HepG2 (cell line): ENCODE results near the gene KAZALD1. TPM values are rescaled to one million over a fixed set of nuclear protein-coding genes. Genes with fewer than 3 reads are reported as not detected.

Source experiments
- ATF6 ChIP-seq: sonication (generic); formaldehyde crosslinking; conservative IDR thresholded peaks from 2 replicates; pipeline ENCODE4 v1.4.0; 2020; ENCODE audit warnings: missing genetic modification reagents
- ATRX ChIP-seq: sonication (generic); formaldehyde crosslinking; IDR thresholded peaks from 2 replicates; pipeline ENCODE4 v1.4.0; 2020; ENCODE audit warnings: missing genetic modification reagents, borderline replicate concordance
- BHLHE40 ChIP-seq: IDR thresholded peaks from 2 replicates; pipeline ENCODE4 v1.6.1; 2011; ENCODE audit warnings: low read length, improper control_type of control experiment
- GPBP1L1 ChIP-seq: sonication (generic); formaldehyde crosslinking; IDR thresholded peaks from 2 replicates; pipeline ENCODE4 v1.5.0; 2020; ENCODE audit warnings: mild to moderate bottlenecking, missing genetic modification reagents
- GZF1 ChIP-seq: sonication (generic); formaldehyde crosslinking; IDR thresholded peaks from 2 replicates; pipeline ENCODE4 v1.5.1; 2020; ENCODE audit warnings: mild to moderate bottlenecking, missing genetic modification reagents
- HNRNPL ChIP-seq: fragments of 200-400 bp; formaldehyde crosslinking; IDR thresholded peaks from 2 replicates; pipeline ENCODE4 v1.6.1; 2017; ENCODE audit warnings: mild to moderate bottlenecking, low read depth, low read length
- ISL2 ChIP-seq: sonication (generic); formaldehyde crosslinking; IDR thresholded peaks from 2 replicates; pipeline ENCODE4 v1.5.0; 2020; ENCODE audit warnings: missing genetic modification reagents
- MXD4 ChIP-seq: IDR thresholded peaks from 2 replicates; pipeline ENCODE4 v1.6.1; 2016; ENCODE audit warnings: mild to moderate bottlenecking, missing biosample characterization, missing genetic modification reagents
- PCBP2 ChIP-seq: fragments of 200-400 bp; formaldehyde crosslinking; optimal IDR thresholded peaks from 2 replicates; pipeline ENCODE3; 2018; ENCODE audit warnings: low read length, low read depth; ENCODE audit not compliant: poor library complexity, severe bottlenecking
- RFXAP ChIP-seq: sonication (generic); formaldehyde crosslinking; IDR thresholded peaks from 2 replicates; pipeline ENCODE4 v1.4.0; 2020; ENCODE audit warnings: missing genetic modification reagents, borderline replicate concordance
- STAT6 ChIP-seq: sonication (generic); formaldehyde crosslinking; IDR thresholded peaks from 2 replicates; pipeline ENCODE4 v1.4.0; 2020; ENCODE audit warnings: missing genetic modification reagents, mild to moderate bottlenecking, borderline replicate concordance
- TAF1 ChIP-seq: sonication (generic); formaldehyde crosslinking; IDR thresholded peaks from 2 replicates; pipeline ENCODE4 v1.4.0; 2020; ENCODE audit warnings: missing genetic modification reagents
- ZBTB8A ChIP-seq: sonication (generic); formaldehyde crosslinking; IDR thresholded peaks from 2 replicates; pipeline ENCODE4 v1.4.0; 2020; ENCODE audit warnings: mild to moderate bottlenecking, low read depth, missing genetic modification reagents, borderline replicate concordance
- ZC3H13 ChIP-seq: sonication (generic); formaldehyde crosslinking; IDR thresholded peaks from 2 replicates; pipeline ENCODE4 v1.8.1; 2023; ENCODE audit warnings: mild to moderate bottlenecking, missing genetic modification reagents, moderate library complexity
- ZFY ChIP-seq: sonication (generic); formaldehyde crosslinking; IDR thresholded peaks from 2 replicates; pipeline ENCODE4 v1.4.0; 2020; ENCODE audit warnings: missing genetic modification reagents
- ZNF205 ChIP-seq: IDR thresholded peaks from 2 replicates; pipeline ENCODE4 v1.6.1; 2018; ENCODE audit warnings: missing biosample characterization, missing genetic modification reagents
- ZNF256 ChIP-seq: sonication (generic); formaldehyde crosslinking; conservative IDR thresholded peaks from 2 replicates; pipeline ENCODE4 v1.4.0; 2020; ENCODE audit warnings: missing genetic modification reagents
- ZNF331 ChIP-seq: sonication (generic); formaldehyde crosslinking; IDR thresholded peaks from 2 replicates; pipeline ENCODE4 v1.4.0; 2020; ENCODE audit warnings: missing genetic modification reagents
- ZNF432 ChIP-seq: sonication (generic); formaldehyde crosslinking; IDR thresholded peaks from 2 replicates; pipeline ENCODE4 v1.5.0; 2020; ENCODE audit warnings: missing genetic modification reagents, mild to moderate bottlenecking, borderline replicate concordance
- ZNF615 ChIP-seq: sonication (generic); formaldehyde crosslinking; IDR thresholded peaks from 2 replicates; pipeline ENCODE4 v1.5.0; 2020; ENCODE audit warnings: mild to moderate bottlenecking, missing genetic modification reagents, borderline replicate concordance
- ZNF749 ChIP-seq: sonication (generic); formaldehyde crosslinking; IDR thresholded peaks from 2 replicates; pipeline ENCODE4 v1.8.0; 2022; ENCODE audit warnings: mild to moderate bottlenecking, missing genetic modification reagents, moderate library complexity, borderline replicate concordance
- ZNF784 ChIP-seq: sonication (generic); formaldehyde crosslinking; IDR thresholded peaks from 2 replicates; pipeline ENCODE4 v1.5.1; 2020; ENCODE audit warnings: missing genetic modification reagents, mild to moderate bottlenecking, borderline replicate concordance
- ZSCAN29 ChIP-seq: sonication (generic); formaldehyde crosslinking; conservative IDR thresholded peaks from 2 replicates; pipeline ENCODE4 v1.4.0; 2020; ENCODE audit warnings: mild to moderate bottlenecking, missing genetic modification reagents
- polyA plus RNA-seq, 8 experiments: library from polyadenylated mRNA; depleted of rRNA in 3 of 8; stranded (reverse) in 7 of 8; unstranded in 1 of 8; fragments of >200 nt; fragmentation: Illumina TruSeq in 4 of 8; extraction: Trizol in 4 of 8; gene quantifications; 2 replicates each; pipeline versions ENCODE4 v1.2.1 to v1.2.3, GENCODE V29; 2011 to 2016; ENCODE audit warnings: low read depth in 4 of 8, missing spikeins in 1 of 8, mixed read lengths in 1 of 8; ENCODE audit not compliant: insufficient read depth in 1 of 8
- total RNA-seq, 5 experiments: library from RNA; depleted of rRNA; stranded (reverse); fragments of >200 nt; fragmentation: Illumina TruSeq; extraction: Trizol; gene quantifications; 2 replicates each; pipeline ENCODE4 v1.2.3, GENCODE V29; 2016; ENCODE audit warnings: low read depth in 1 of 5

Gene KAZALD1
- total and polyA plus RNA-seq, 2 of the 13 experiments (the other 11 are each of a cell fraction or from before 2014, with no cell fraction given) = 16.7 to 27.7 TPM

- no peak for TF ChIP-seq GZF1
- TF ChIP-seq ZSCAN29 (CRISPR knock-in tag) = 0 out of 2 replicates have a peak, but pooled peaks have one; percentile 23
- TF ChIP-seq ATF6 = no peak
- TF ChIP-seq ZFY = no peak; the same call in 1 of the 2 replicates
- TF ChIP-seq ZNF784 (CRISPR knock-in tag) = no peak
- no peak for TF ChIP-seq GPBP1L1
- no peak for TF ChIP-seq ATRX (CRISPR knock-in tag)
- no peak for TF ChIP-seq ZNF331 (CRISPR knock-in tag)
- TF ChIP-seq BHLHE40 = no peak
- TF ChIP-seq ZNF205 = no peak
- no peak for TF ChIP-seq ZBTB8A (CRISPR knock-in tag)
- no peak for TF ChIP-seq ZNF256
- TF ChIP-seq ZC3H13 = no peak
- TF ChIP-seq STAT6 (CRISPR knock-in tag) = no peak
- no peak for TF ChIP-seq TAF1 (CRISPR knock-in tag)
- TF ChIP-seq HNRNPL = no peak
- no peak for TF ChIP-seq ZNF432
- TF ChIP-seq MXD4 (CRISPR knock-in tag) = 0 out of 2 replicates have a peak, but pooled peaks have one; percentile 15
- TF ChIP-seq ISL2 (CRISPR knock-in tag) = no peak
- TF ChIP-seq RFXAP (CRISPR knock-in tag) = no peak
- TF ChIP-seq ZNF615 (CRISPR knock-in tag) = no peak
- TF ChIP-seq PCBP2 = no peak
- TF ChIP-seq ZNF749 (CRISPR knock-in tag) = no peak
Observed at GRCh38 chr10:101032637-101033224, 29.1 kb upstream of the KAZALD1 start (continued).
